H1 (cell line): ENCODE measurements around the gene ZNF397. TPM values are rescaled to one million over a fixed set of nuclear protein-coding genes. Genes with fewer than 3 reads are reported as not detected.

ENCODE experiments used
- CTCF ChIA-PET: fragments of 300-600 bp; sonication (Branson Sonifier 250); formaldehyde crosslinking; loops from one replicate; lab custom pipeline; 2021; ENCODE audit not compliant: partially characterized antibody; lab: Charles Lee
- POLR2A ChIA-PET: fragments of 300-600 bp; sonication (Branson Sonifier 250); formaldehyde crosslinking; loops from one replicate; lab custom pipeline; 2021; ENCODE audit warnings: inconsistent platforms; ENCODE audit not compliant: partially characterized antibody; lab: Charles Lee
- DNase-seq, 2 experiments: peaks; one replicate each; pipeline versions ENCODE4 v3.0.0 to v3.0.0-alpha.2; 2010 to 2022; ENCODE audit warnings: low spot score in 2 of 2, low read depth in 1 of 2, mixed read lengths in 1 of 2
- FAIRE-seq: peaks from 2 replicates; lab custom pipeline; 2011; peaks lifted over from hg19 to GRCh38; lab: Jason Lieb, UNC
- H2AFZ ChIP-seq: 2 replicates; pipeline ENCODE4 v1.8.1; 2012; ENCODE audit warnings: low read length, inconsistent platforms
- H2AK5ac ChIP-seq: 2 replicates; pipeline ENCODE4 v1.6.1; 2013; ENCODE audit warnings: low read depth, low read length
- H2BK120ac ChIP-seq: replicated peaks from 2 replicates; pipeline ENCODE3; 2013; ENCODE audit warnings: low read depth, low read length, inconsistent platforms
- H2BK12ac ChIP-seq: 2 replicates; pipeline ENCODE4 v1.6.1; 2013; ENCODE audit warnings: low read depth, low read length
- H2BK15ac ChIP-seq: 2 replicates; pipeline ENCODE4 v1.6.1; 2013; ENCODE audit warnings: low read length
- H2BK20ac ChIP-seq: 2 replicates; pipeline ENCODE4 v1.6.1; 2013; ENCODE audit warnings: low read length
- H2BK5ac ChIP-seq: 2 replicates; pipeline ENCODE4 v1.6.1; 2013; ENCODE audit warnings: low read depth, low read length
- H3K14ac ChIP-seq: 2 replicates; pipeline ENCODE4 v1.6.1; 2013; ENCODE audit warnings: inconsistent platforms; ENCODE audit not compliant: insufficient read length
- H3K18ac ChIP-seq: 2 replicates; pipeline ENCODE4 v1.6.1; 2013; ENCODE audit warnings: low read length; ENCODE audit errors: extremely low read depth
- H3K23ac ChIP-seq: 2 replicates; pipeline ENCODE4 v1.6.1; 2013; ENCODE audit warnings: inconsistent platforms; ENCODE audit not compliant: insufficient read length
- H3K23me2 ChIP-seq: 2 replicates; pipeline ENCODE4 v1.6.1; 2013; ENCODE audit warnings: low read depth, low read length
- H3K27ac ChIP-seq: 2 replicates; pipeline ENCODE4 v1.6.1; 2011; ENCODE audit warnings: low read depth, low read length, inconsistent platforms
- H3K27me3 ChIP-seq, 4 experiments: replicated peaks in 1 of 4; 1 replicate in 1 of 4; 2 replicates in 3 of 4; pipeline versions ENCODE4 v1.6.1 to v1.8.1; 2011 to 2013; ENCODE audit warnings: low read length in 3 of 4, mild to moderate bottlenecking in 3 of 4, inconsistent platforms in 2 of 4, mixed read lengths in 2 of 4, moderate library complexity in 1 of 4; ENCODE audit not compliant: control insufficient read depth in 3 of 4, insufficient read depth in 3 of 4; ENCODE audit errors: extremely low read depth in 1 of 4
- H3K36me3 ChIP-seq, 4 experiments: 2 replicates each; pipeline versions ENCODE4 v1.6.1 to v1.8.1; 2011 to 2013; ENCODE audit warnings: mild to moderate bottlenecking in 4 of 4, low read length in 3 of 4, moderate library complexity in 2 of 4, control low read depth in 1 of 4, inconsistent platforms in 1 of 4; ENCODE audit not compliant: insufficient read depth in 4 of 4, control insufficient read depth in 2 of 4
- H3K4ac ChIP-seq: replicated peaks from 2 replicates; pipeline ENCODE3; 2013; ENCODE audit warnings: low read length, low read depth, mixed read lengths, inconsistent platforms; ENCODE audit not compliant: insufficient read length
- H3K4me1 ChIP-seq, 4 experiments: replicated peaks in 1 of 4; 1 replicate in 1 of 4; 2 replicates in 3 of 4; pipeline versions ENCODE4 v1.6.1 to v1.8.1; 2011 to 2013; ENCODE audit warnings: low read length in 3 of 4, inconsistent platforms in 2 of 4, mixed read lengths in 1 of 4; ENCODE audit not compliant: insufficient read depth in 4 of 4, control insufficient read depth in 3 of 4
- H3K4me2 ChIP-seq, 2 experiments: 2 replicates each; pipeline versions ENCODE4 v1.6.1 to v1.8.1; 2011 to 2013; ENCODE audit warnings: low read depth in 2 of 2, low read length in 2 of 2, control low read depth in 1 of 2, inconsistent platforms in 1 of 2, mild to moderate bottlenecking in 1 of 2; ENCODE audit not compliant: insufficient read depth in 1 of 2
- H3K4me3 ChIP-seq, 4 experiments: fragments of 200-600, 300-600 bp in 1 of 4; sonication (generic), shearing (Covaris generic), sonication (Bioruptor Twin) in 1 of 4; 2 replicates each; pipeline versions ENCODE4 v1.5.1 to v1.8.1; 2011 to 2016; ENCODE audit warnings: low read length in 4 of 4, low read depth in 3 of 4, control low read depth in 2 of 4, inconsistent platforms in 2 of 4, mild to moderate bottlenecking in 2 of 4, mixed read lengths in 1 of 4, moderate library complexity in 1 of 4; ENCODE audit not compliant: insufficient read depth in 2 of 4; ENCODE audit errors: extremely low read depth in 1 of 4
- H3K56ac ChIP-seq: replicated peaks from 2 replicates; pipeline ENCODE3; 2013; ENCODE audit warnings: low read depth, mild to moderate bottlenecking, mixed read lengths, low read length, inconsistent platforms; ENCODE audit not compliant: insufficient read length
- H3K79me1 ChIP-seq: 2 replicates; pipeline ENCODE4 v1.6.1; 2013; ENCODE audit warnings: low read depth, low read length, control low read depth
- H3K79me2 ChIP-seq, 2 experiments: 2 replicates each; pipeline versions ENCODE4 v1.6.1 to v1.8.1; 2012 to 2013; ENCODE audit warnings: low read length in 2 of 2, mild to moderate bottlenecking in 2 of 2, inconsistent platforms in 1 of 2; ENCODE audit not compliant: insufficient read depth in 2 of 2, control insufficient read depth in 1 of 2
- H3K9ac ChIP-seq, 4 experiments: replicated peaks in 1 of 4; 1 replicate in 1 of 4; 2 replicates in 3 of 4; pipeline versions ENCODE4 v1.6.1 to v1.8.1; 2011 to 2013; ENCODE audit warnings: low read depth in 3 of 4, low read length in 3 of 4, control low read depth in 2 of 4, mild to moderate bottlenecking in 2 of 4, moderate library complexity in 2 of 4, inconsistent platforms in 1 of 4; ENCODE audit errors: extremely low read depth in 1 of 4
- H3K9me3 ChIP-seq, 2 experiments: 2 replicates each; pipeline versions ENCODE4 v1.6.1 to v1.8.1; 2012 to 2013; ENCODE audit warnings: mild to moderate bottlenecking in 2 of 2, moderate library complexity in 2 of 2, control low read depth in 1 of 2, inconsistent platforms in 1 of 2, low read depth in 1 of 2, low read length in 1 of 2, mixed read lengths in 1 of 2; ENCODE audit not compliant: insufficient read depth in 2 of 2
- H4K20me1 ChIP-seq, 2 experiments: replicated peaks in 1 of 2; 2 replicates each; pipeline versions ENCODE3 to v1.8.1; 2011 to 2013; ENCODE audit warnings: inconsistent platforms in 2 of 2, low read length in 2 of 2, mild to moderate bottlenecking in 1 of 2; ENCODE audit not compliant: insufficient read depth in 2 of 2, control insufficient read depth in 1 of 2
- H4K5ac ChIP-seq: 2 replicates; pipeline ENCODE4 v1.6.1; 2013; ENCODE audit warnings: low read length, low read depth, mixed read lengths, inconsistent platforms; ENCODE audit not compliant: insufficient read length
- H4K8ac ChIP-seq: 2 replicates; pipeline ENCODE4 v1.8.0; 2013; ENCODE audit warnings: mild to moderate bottlenecking, moderate library complexity, low read length, inconsistent platforms; ENCODE audit not compliant: insufficient read depth; ENCODE audit errors: extremely low read depth
- H4K91ac ChIP-seq: replicated peaks from 2 replicates; pipeline ENCODE3; 2013; ENCODE audit warnings: low read length, mixed read lengths, inconsistent platforms; ENCODE audit not compliant: insufficient read length
- HDAC2 ChIP-seq, 2 experiments: fragments of 300-600 bp in 1 of 2; sonication (generic) in 1 of 2; IDR thresholded peaks; 2 replicates each; pipeline ENCODE4 v1.6.1; 2011 to 2012; ENCODE audit warnings: low read depth in 2 of 2, low read length in 2 of 2, mild to moderate bottlenecking in 2 of 2, moderate library complexity in 2 of 2, borderline replicate concordance in 1 of 2, inconsistent platforms in 1 of 2
- TEAD4 ChIP-seq: IDR thresholded peaks from 2 replicates; pipeline ENCODE4 v1.6.1; 2012; ENCODE audit warnings: low read depth, low read length, inconsistent platforms, mixed read lengths
- WGBS, 2 experiments: shearing (Covaris generic) in 1 of 2; methylation state at CpG; one replicate each; pipeline versions ENCODE4 v1.1.6 to v1.1.7; 2013 to 2015; ENCODE audit warnings: low lambda C conversion rate in 2 of 2, mixed read lengths in 2 of 2, inconsistent platforms in 1 of 2, low coverage in 1 of 2, missing lambda C conversion rate in 1 of 2; ENCODE audit not compliant: insufficient replicate concordance in 2 of 2, insufficient coverage in 1 of 2, insufficient read length in 1 of 2; ENCODE audit errors: extremely low coverage in 1 of 2, missing lambda C conversion rate in 1 of 2; 5-methylcytosine and 5-hydroxymethylcytosine counted together
- polyA plus RNA-seq, 7 experiments: library from polyadenylated mRNA; depleted of rRNA in 3 of 7; stranded (reverse) in 5 of 7; unstranded in 2 of 7; fragments of >200 nt in 5 of 7; fragments of 200-250 nt in 2 of 7; gene quantifications; 1 replicate in 5 of 7; 2 replicates in 1 of 7; 4 replicates in 1 of 7; pipeline versions ENCODE4 v1.2.1 to v1.2.3, GENCODE V29; 2011 to 2013; ENCODE audit warnings: missing spikeins in 2 of 7, mixed read lengths in 2 of 7
- total RNA-seq: library from RNA; stranded (reverse); fragmentation: NEBNext Ultra II Directional; extraction: Animal tissue kit (Norgen Biotek cat#: 25700); gene quantifications from 2 replicates; pipeline ENCODE4 v1.2.1, GENCODE V29; 2021

The ZNF397 gene
- total and polyA plus RNA-seq, 2 of the 8 experiments (the other 6 are each of a cell fraction or from before 2014, with no cell fraction given), result 9.8 to 39.5 TPM

GRCh38 chr18:35245719-35246317 is 5.0 kb downstream of the ZNF397 start:
- no peak overlapping the region for H3K14ac ChIP-seq
- H2BK20ac ChIP-seq, result no peak overlapping the region
- FAIRE-seq (no peak), DNase-seq (no peak)
- no peak overlapping the region for H2AK5ac ChIP-seq
- H2BK120ac ChIP-seq, result no peak overlapping the region
- H3K18ac ChIP-seq, result no peak overlapping the region
- WGBS, 2 experiments, result 91% methylated on average over 4 of the region's 4 CpGs; no CpG with 5 or more reads in 1 of the 2 experiments
- H3K4ac ChIP-seq, result no peak overlapping the region
- TF ChIP-seq HDAC2 (IDR thresholded peaks at IDR 0.05; ENCODE audit: borderline replicate concordance in 1 of 2, low read depth in 2 of 2, low read length in 2 of 2) (no peak), TEAD4 (no peak)
- no peak overlapping the region for H3K56ac ChIP-seq
- H4K8ac ChIP-seq, result no peak overlapping the region; the same call in 1 of the 2 replicates
- H3K4me1 ChIP-seq, result peaks cover 0 to 3% (median 0%) of the 10 kb centered on the region in 4 experiments; a peak in 1 of 7 replicates
- no peak overlapping the region for H2BK12ac ChIP-seq
- H3K27me3 ChIP-seq, result no peaks in the 10 kb centered on the region
- ChIA-PET CTCF (interaction anchor here (0.8 to 1.5 kb wide), 4 partner anchors 13 to 264 kb away, joined by 3 read pairs; no protein-coding TSS in a partner anchor), POLR2A (interaction anchor here (0.6 to 2.2 kb wide), 7 partner anchors 9 to 735 kb away, joined by 3 to 10 read pairs (median 3); partner anchors contain the start of gene ZSCAN30)
- no peak overlapping the region for H3K9ac ChIP-seq
- H3K79me1 ChIP-seq, result 0 out of 2 replicates have a peak, but pooled peaks cover 3% of the 10 kb centered on the region
- no peak overlapping the region for H3K27ac ChIP-seq
- no peak overlapping the region for H4K5ac ChIP-seq
- no peak overlapping the region for H3K23ac ChIP-seq
- no peak overlapping the region for H2BK15ac ChIP-seq
- H2BK5ac ChIP-seq, result no peak overlapping the region
- no peaks in the 10 kb centered on the region for H3K23me2 ChIP-seq
- H3K36me3 ChIP-seq, result peaks cover 38 to 77% (median 68%) of the 10 kb centered on the region in 4 experiments
- no peaks in the 10 kb centered on the region for H3K9me3 ChIP-seq
- H3K4me2 ChIP-seq, result no peak overlapping the region
- H4K20me1 ChIP-seq, result no peaks in the 10 kb centered on the region
- H3K4me3 ChIP-seq, result no peak overlapping the region
- H2AFZ ChIP-seq, result no peak overlapping the region
- H4K91ac ChIP-seq, result no peak overlapping the region
- peaks cover 3 to 29% of the 10 kb centered on the region in 2 experiments for H3K79me2 ChIP-seq
